OCI-LY3 (cell line): Measurements from ENCODE around the gene SRPK2.

Experiments used
- H2AFZ ChIP-seq: fragments of 200-600, 300-600 bp; shearing (Covaris generic); 2 replicates; pipeline ENCODE4 v1.6.0; 2014; ENCODE audit warnings: antibody characterized with exemption, low read depth, low read length
- H3K27ac ChIP-seq: fragments of 200-600, 300-600 bp; sonication (generic); 2 replicates; pipeline ENCODE4 v1.5.1; 2014; ENCODE audit warnings: mild to moderate bottlenecking, low read length, moderate library complexity, mixed read lengths
- H3K27me3 ChIP-seq: fragments of 200-600, 300-600 bp; sonication (generic); 2 replicates; pipeline ENCODE4 v1.6.1; 2014; ENCODE audit warnings: low read depth, low read length, mixed read lengths
- H3K36me3 ChIP-seq: fragments of 200-600, 300-600 bp; sonication (generic); replicated peaks from 2 replicates; pipeline ENCODE3; 2014; ENCODE audit warnings: low read depth, low read length, mixed read lengths
- H3K4me1 ChIP-seq: fragments of 300-600, 200-600 bp; sonication (generic); 2 replicates; pipeline ENCODE4 v1.6.1; 2014; ENCODE audit warnings: low read length, mixed read lengths
- H3K4me2 ChIP-seq: fragments of 200-600, 300-600 bp; sonication (generic); 2 replicates; pipeline ENCODE4 v1.6.1; 2014; ENCODE audit warnings: low read length, mixed read lengths
- H3K4me3 ChIP-seq: fragments of 300-600, 200-600 bp; sonication (generic); 2 replicates; pipeline ENCODE4 v1.5.1; 2014; ENCODE audit warnings: antibody characterized with exemption, mild to moderate bottlenecking, low read length, moderate library complexity
- H3K79me2 ChIP-seq: fragments of 300-600, 200-600 bp; shearing (Covaris generic); 2 replicates; pipeline ENCODE4 v1.6.1; 2014; ENCODE audit warnings: mild to moderate bottlenecking, low read length, mixed read lengths
- H3K9ac ChIP-seq: fragments of 300-600, 200-600 bp; shearing (Covaris generic); 2 replicates; pipeline ENCODE4 v1.6.0; 2014; ENCODE audit warnings: mild to moderate bottlenecking, low read length, moderate library complexity
- H3K9me3 ChIP-seq: fragments of 200-600, 300-600 bp; shearing (Covaris generic); 2 replicates; pipeline ENCODE4 v1.6.1; 2014; ENCODE audit warnings: low read length, mixed read lengths; ENCODE audit not compliant: insufficient read depth
- H4K20me1 ChIP-seq: fragments of 200-600, 300-600 bp; sonication (generic); 2 replicates; pipeline ENCODE4 v1.6.1; 2016; ENCODE audit warnings: low read length, mixed read lengths; ENCODE audit not compliant: insufficient read depth
- EZH2phosphoT487 ChIP-seq: fragments of 200-600 bp; shearing (Covaris generic); IDR thresholded peaks from 2 replicates; pipeline ENCODE4 v1.6.1; 2018; ENCODE audit warnings: antibody characterized with exemption, mixed run types, low read depth
- TF ChIP-seq, protein P1 (sequence below): fragments of 200-600, 300-600 bp; sonication (generic); IDR thresholded peaks from 2 replicates; pipeline ENCODE4 v1.5.1; 2014; ENCODE audit warnings: antibody characterized with exemption, low read length, low read depth

Gene SRPK2

DNA sequence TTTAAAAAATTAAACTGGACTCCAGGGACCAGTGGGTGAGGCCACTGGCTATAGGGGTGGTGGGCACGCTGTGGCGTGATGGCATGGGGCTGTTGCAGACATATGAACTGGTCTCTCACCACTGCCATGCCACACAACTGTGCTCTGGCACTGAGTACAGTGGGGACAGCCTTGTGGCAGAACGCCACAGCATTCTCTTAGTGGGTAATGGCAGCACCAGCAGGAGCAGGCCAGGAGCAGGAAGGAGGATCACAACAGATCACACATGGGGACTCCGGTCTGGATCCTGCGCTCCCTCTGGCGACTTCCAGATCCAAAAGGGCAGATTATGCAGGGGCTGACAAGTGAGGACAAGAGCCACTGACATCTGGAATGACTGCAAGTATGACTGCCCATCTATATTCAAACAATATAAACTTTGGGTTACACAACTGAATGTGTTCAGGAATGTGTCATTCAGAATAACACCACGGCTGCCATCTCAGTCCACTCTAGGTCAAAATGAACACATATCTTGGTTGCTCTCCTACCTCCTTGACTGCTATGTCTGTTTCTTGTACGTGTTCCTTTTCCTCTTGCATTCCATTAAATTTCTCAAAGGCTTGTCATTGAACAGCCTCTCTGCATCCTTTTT, 198.7 kb downstream of the SRPK2 start:
- Histone ChIP-seq H3K4me2 (no peak overlapping the region), H3K27ac (no peak overlapping the region), H3K9ac (no peak overlapping the region), H3K4me1 (peaks cover 26% of the 10 kb centered on the region), H3K36me3 (no peaks in the 10 kb centered on the region), H3K27me3 (no peaks in the 10 kb centered on the region), H4K20me1 (peaks cover 9% of the 10 kb centered on the region; the same call in 1 of the 2 replicates), H2AFZ (no peak overlapping the region), H3K4me3 (no peak overlapping the region), H3K9me3 (no peaks in the 10 kb centered on the region), H3K79me2 (no peaks in the 10 kb centered on the region)
- no peak for TF ChIP-seq EZH2phosphoT487
- TF ChIP-seq, protein P1, sequence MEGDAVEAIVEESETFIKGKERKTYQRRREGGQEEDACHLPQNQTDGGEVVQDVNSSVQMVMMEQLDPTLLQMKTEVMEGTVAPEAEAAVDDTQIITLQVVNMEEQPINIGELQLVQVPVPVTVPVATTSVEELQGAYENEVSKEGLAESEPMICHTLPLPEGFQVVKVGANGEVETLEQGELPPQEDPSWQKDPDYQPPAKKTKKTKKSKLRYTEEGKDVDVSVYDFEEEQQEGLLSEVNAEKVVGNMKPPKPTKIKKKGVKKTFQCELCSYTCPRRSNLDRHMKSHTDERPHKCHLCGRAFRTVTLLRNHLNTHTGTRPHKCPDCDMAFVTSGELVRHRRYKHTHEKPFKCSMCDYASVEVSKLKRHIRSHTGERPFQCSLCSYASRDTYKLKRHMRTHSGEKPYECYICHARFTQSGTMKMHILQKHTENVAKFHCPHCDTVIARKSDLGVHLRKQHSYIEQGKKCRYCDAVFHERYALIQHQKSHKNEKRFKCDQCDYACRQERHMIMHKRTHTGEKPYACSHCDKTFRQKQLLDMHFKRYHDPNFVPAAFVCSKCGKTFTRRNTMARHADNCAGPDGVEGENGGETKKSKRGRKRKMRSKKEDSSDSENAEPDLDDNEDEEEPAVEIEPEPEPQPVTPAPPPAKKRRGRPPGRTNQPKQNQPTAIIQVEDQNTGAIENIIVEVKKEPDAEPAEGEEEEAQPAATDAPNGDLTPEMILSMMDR: no peak

- H3K9me3 ChIP-seq: no peaks in the 10 kb centered on the region
- no peak overlapping the region for H3K9ac ChIP-seq
- no peak overlapping the region for H3K4me2 ChIP-seq
- H4K20me1 ChIP-seq: peaks cover 4% of the 10 kb centered on the region; the same call in 1 of the 2 replicates
- H3K36me3 ChIP-seq: no peaks in the 10 kb centered on the region
- no peak overlapping the region for H3K4me3 ChIP-seq
- no peak for TF ChIP-seq EZH2phosphoT487
- TF ChIP-seq, protein P1: no peak
- H3K79me2 ChIP-seq: no peaks in the 10 kb centered on the region
- peaks cover 19% of the 10 kb centered on the region for H3K4me1 ChIP-seq
- no peak overlapping the region for H3K27ac ChIP-seq
- no peak overlapping the region for H2AFZ ChIP-seq
- no peaks in the 10 kb centered on the region for H3K27me3 ChIP-seq
These were observed 200.5 kb downstream of the SRPK2 start for GRCh38 chr7:105188201-105188600.

DNA sequence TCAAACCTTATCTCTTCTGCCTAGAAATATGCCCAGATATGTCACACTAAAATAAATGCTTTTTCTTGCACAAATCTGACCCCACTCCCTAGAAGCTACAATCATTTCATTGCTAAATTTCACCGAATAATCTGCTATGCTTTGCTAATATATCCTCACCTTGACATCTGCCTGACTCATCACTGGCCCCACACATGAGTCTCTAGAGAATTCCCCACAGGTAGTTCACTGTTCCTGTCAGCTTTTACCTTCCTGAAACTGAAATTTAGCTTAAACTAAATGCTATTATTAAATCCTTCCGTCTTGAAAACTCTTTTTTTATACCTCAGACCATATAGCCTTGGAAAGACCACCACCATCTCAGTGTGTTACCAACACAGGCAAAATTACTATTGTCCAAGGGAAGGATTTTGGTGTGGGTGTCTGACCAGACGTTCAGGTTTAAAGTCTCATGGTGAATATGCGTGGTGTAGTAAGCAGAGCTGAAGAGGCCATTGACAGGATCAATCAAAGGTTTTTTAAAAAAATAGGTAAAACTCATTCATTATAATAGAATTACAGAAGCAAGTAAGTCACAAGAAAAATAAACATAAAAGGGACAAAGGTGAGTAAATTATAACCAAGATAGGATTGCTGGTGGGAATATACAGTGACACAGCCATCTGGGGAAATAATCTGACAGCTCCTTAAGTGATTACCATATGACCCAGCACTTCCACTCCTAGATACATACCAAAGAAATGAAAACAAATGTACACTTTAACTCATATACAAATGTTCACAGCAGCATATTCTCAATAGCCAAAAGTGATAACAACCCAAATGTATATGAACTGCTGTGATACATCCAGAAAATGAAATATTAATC, 201.2 kb downstream of the SRPK2 start:
- Histone ChIP-seq H3K79me2 (no peaks in the 10 kb centered on the region), H3K9me3 (no peaks in the 10 kb centered on the region), H2AFZ (no peak overlapping the region), H3K27ac (no peak overlapping the region), H3K4me3 (no peak overlapping the region), H3K4me1 (peaks cover 13% of the 10 kb centered on the region), H4K20me1 (peaks cover 4% of the 10 kb centered on the region; the same call in 1 of the 2 replicates), H3K36me3 (no peaks in the 10 kb centered on the region), H3K27me3 (no peaks in the 10 kb centered on the region), H3K4me2 (peak overlapping the region; percentile 22; the same call in 1 of the 2 replicates), H3K9ac (no peak overlapping the region)
- TF ChIP-seq, protein P1: no peak
- no peak for TF ChIP-seq EZH2phosphoT487
